Fibroblast of lung (primary cell): ENCODE measurements around the gene APH1A. TPM values are rescaled to one million over a fixed set of nuclear protein-coding genes. Genes with fewer than 3 reads are reported as not detected.

Experiments
- DNase-seq, 2 donors: peaks; one replicate each; pipeline versions ENCODE4 v3.0.0 to v3.0.0-alpha.2; 2010; ENCODE audit warnings: low read depth in 2 of 2
- H2AFZ ChIP-seq: 2 replicates; pipeline ENCODE4 v1.5.1; 2012; ENCODE audit warnings: low read length, control low read depth, inconsistent platforms
- H3K27ac ChIP-seq: 2 replicates; pipeline ENCODE4 v1.5.1; 2011; ENCODE audit warnings: low read length, control low read depth; ENCODE audit not compliant: insufficient read depth
- H3K27me3 ChIP-seq: 2 replicates; pipeline ENCODE4 v1.5.1; 2011; ENCODE audit warnings: mild to moderate bottlenecking, low read length; ENCODE audit not compliant: control insufficient read depth, insufficient read depth
- H3K36me3 ChIP-seq: 2 replicates; pipeline ENCODE4 v1.5.1; 2011; ENCODE audit warnings: low read length; ENCODE audit not compliant: control insufficient read depth, insufficient read depth
- H3K4me1 ChIP-seq: 2 replicates; pipeline ENCODE4 v1.5.1; 2011; ENCODE audit warnings: low read length; ENCODE audit not compliant: control insufficient read depth, insufficient read depth; ENCODE audit errors: extremely low read depth
- H3K4me2 ChIP-seq: 2 replicates; pipeline ENCODE4 v1.5.1; 2011; ENCODE audit warnings: low read length, control low read depth; ENCODE audit not compliant: insufficient read depth; ENCODE audit errors: extremely low read depth
- H3K4me3 ChIP-seq, 4 experiments: fragments of 200-600 bp in 1 of 4; sonication (generic) in 1 of 4; replicated peaks in 1 of 4; 2 replicates each; pipeline ENCODE4 v1.5.1; 2011 to 2016; ENCODE audit warnings: low read length in 4 of 4, low read depth in 3 of 4, mild to moderate bottlenecking in 3 of 4, control low read depth in 2 of 4, inconsistent platforms in 1 of 4, mixed read lengths in 1 of 4; ENCODE audit not compliant: insufficient read depth in 1 of 4; ENCODE audit errors: control extremely low read depth in 1 of 4
- H3K79me2 ChIP-seq: 2 replicates; pipeline ENCODE4 v1.5.1; 2012; ENCODE audit warnings: mild to moderate bottlenecking, low read length, inconsistent platforms; ENCODE audit not compliant: control insufficient read depth, insufficient read depth
- H3K9ac ChIP-seq: 2 replicates; pipeline ENCODE4 v1.5.1; 2011; ENCODE audit warnings: mild to moderate bottlenecking, low read length, control low read depth; ENCODE audit not compliant: insufficient read depth
- H3K9me3 ChIP-seq: 2 replicates; pipeline ENCODE4 v1.5.1; 2012; ENCODE audit warnings: low read depth, low read length; ENCODE audit not compliant: control insufficient read depth, insufficient read depth
- H4K20me1 ChIP-seq: 2 replicates; pipeline ENCODE4 v1.5.1; 2011; ENCODE audit warnings: low read length; ENCODE audit not compliant: control insufficient read depth, insufficient read depth; ENCODE audit errors: extremely low read depth
- EZH2 ChIP-seq: IDR thresholded peaks from 2 replicates; pipeline ENCODE4 v1.5.1; 2012; ENCODE audit warnings: low read length, control low read depth, mild to moderate bottlenecking; ENCODE audit errors: missing control alignments
- polyA plus RNA-seq, 2 donors: library from polyadenylated mRNA; depleted of rRNA in 1 of 2; stranded (reverse) in 1 of 2; unstranded in 1 of 2; fragments of >200 nt; gene quantifications; 2 replicates each; pipeline ENCODE4 v1.2.1, GENCODE V29; 2011 to 2012; ENCODE audit warnings: missing spikeins in 1 of 2
- total RNA-seq: library from RNA; depleted of rRNA; stranded (reverse); fragments of >200 nt; gene quantifications from 2 replicates; pipeline ENCODE4 v1.2.1, GENCODE V29; 2014
- TF ChIP-seq, protein P1 (sequence below), 2 donors: IDR thresholded peaks in 1 of 2; conservative IDR thresholded peaks in 1 of 2; 1 replicate in 1 of 2; 2 replicates in 1 of 2; pipeline ENCODE4 v1.5.1; 2011 to 2012; ENCODE audit warnings: low read length in 2 of 2, control low read depth in 1 of 2, inconsistent platforms in 1 of 2, low read depth in 1 of 2, mild to moderate bottlenecking in 1 of 2

APH1A gene
- total and polyA plus RNA-seq, 2 donors (not counting 1 experiment from before 2014, with no cell fraction given): 81.4 to 125 TPM

DNA sequence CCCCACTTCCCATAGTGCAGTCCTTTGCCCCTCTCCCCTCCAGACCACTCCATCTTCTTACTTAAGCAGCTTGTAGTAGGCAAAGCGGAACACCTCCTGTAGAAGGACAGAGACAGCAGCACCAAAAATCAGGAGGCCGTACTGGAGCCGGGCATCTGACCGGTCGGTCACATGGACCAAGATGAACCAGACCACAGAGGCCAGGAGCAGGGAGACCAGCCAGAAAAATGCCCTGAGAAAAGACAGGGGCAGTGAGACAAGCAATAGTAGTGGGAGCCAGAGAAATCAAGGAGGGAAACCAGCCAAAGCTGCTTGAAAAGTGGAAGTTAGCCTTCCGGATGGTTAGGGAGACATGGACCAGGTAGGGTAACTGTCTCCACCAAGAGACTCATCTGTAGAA is 920 bp downstream of the APH1A start:
- no peak for DNase-seq
- Histone ChIP-seq H3K36me3 (peaks cover 18% of the 10 kb centered on the region), H3K27me3 (no peaks in the 10 kb centered on the region), H3K4me1 (peaks cover 4% of the 10 kb centered on the region), H3K4me3 (peak overlapping the region; percentile 94 to 100 (median 98)), H3K27ac (peak overlapping the region; percentile 91), H4K20me1 (no peaks in the 10 kb centered on the region), H3K79me2 (peaks cover 25% of the 10 kb centered on the region), H3K9ac (peak overlapping the region; percentile 95), H3K9me3 (no peaks in the 10 kb centered on the region), H2AFZ (peak overlapping the region; percentile 69), H3K4me2 (peak overlapping the region; percentile 98)
- TF ChIP-seq, protein P1, sequence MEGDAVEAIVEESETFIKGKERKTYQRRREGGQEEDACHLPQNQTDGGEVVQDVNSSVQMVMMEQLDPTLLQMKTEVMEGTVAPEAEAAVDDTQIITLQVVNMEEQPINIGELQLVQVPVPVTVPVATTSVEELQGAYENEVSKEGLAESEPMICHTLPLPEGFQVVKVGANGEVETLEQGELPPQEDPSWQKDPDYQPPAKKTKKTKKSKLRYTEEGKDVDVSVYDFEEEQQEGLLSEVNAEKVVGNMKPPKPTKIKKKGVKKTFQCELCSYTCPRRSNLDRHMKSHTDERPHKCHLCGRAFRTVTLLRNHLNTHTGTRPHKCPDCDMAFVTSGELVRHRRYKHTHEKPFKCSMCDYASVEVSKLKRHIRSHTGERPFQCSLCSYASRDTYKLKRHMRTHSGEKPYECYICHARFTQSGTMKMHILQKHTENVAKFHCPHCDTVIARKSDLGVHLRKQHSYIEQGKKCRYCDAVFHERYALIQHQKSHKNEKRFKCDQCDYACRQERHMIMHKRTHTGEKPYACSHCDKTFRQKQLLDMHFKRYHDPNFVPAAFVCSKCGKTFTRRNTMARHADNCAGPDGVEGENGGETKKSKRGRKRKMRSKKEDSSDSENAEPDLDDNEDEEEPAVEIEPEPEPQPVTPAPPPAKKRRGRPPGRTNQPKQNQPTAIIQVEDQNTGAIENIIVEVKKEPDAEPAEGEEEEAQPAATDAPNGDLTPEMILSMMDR (conservative IDR thresholded peaks at IDR 0.05 in 1 of 2, IDR thresholded peaks at IDR 0.05 in 1 of 2; ENCODE audit: low read depth in 1 of 2, low read length in 2 of 2): no peak
- TF ChIP-seq EZH2: no peak

DNA sequence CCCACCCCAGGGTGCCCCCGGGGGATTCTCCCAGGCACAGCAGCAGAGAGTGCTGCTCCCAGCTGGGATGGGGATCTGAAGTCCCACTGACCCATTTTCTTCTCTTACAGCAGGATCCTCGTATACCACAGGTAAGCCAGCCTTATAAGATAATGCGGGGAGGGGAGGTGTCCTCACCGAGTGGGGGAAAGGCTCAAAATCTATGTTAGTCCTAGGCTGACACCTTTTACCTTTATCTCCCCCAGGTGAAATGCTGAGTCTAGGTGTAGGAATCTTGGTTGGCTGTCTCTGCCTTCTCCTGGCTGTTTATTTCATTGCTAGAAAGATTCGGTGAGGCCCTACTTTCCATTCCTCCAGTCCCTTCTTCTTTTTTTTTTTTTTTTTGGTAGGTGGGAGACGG is 5.3 kb downstream of the APH1A start:
- H3K9ac ChIP-seq: no peak overlapping the region
- no peak for DNase-seq
- TF ChIP-seq, protein P1 (conservative IDR thresholded peaks at IDR 0.05 in 1 of 2, IDR thresholded peaks at IDR 0.05 in 1 of 2; ENCODE audit: low read depth in 1 of 2, low read length in 2 of 2): no peak
- no peak for TF ChIP-seq EZH2
- no peak overlapping the region for H3K27ac ChIP-seq
- peaks cover 8% of the 10 kb centered on the region for H3K27me3 ChIP-seq
- H3K9me3 ChIP-seq: no peaks in the 10 kb centered on the region
- H3K79me2 ChIP-seq: peaks cover 23% of the 10 kb centered on the region
- no peaks in the 10 kb centered on the region for H4K20me1 ChIP-seq
- peaks cover 4% of the 10 kb centered on the region for H3K4me1 ChIP-seq
- peaks cover 18% of the 10 kb centered on the region for H3K36me3 ChIP-seq
- no peak overlapping the region for H3K4me2 ChIP-seq
- H3K4me3 ChIP-seq: no peak overlapping the region
- H2AFZ ChIP-seq: no peak overlapping the region

DNA sequence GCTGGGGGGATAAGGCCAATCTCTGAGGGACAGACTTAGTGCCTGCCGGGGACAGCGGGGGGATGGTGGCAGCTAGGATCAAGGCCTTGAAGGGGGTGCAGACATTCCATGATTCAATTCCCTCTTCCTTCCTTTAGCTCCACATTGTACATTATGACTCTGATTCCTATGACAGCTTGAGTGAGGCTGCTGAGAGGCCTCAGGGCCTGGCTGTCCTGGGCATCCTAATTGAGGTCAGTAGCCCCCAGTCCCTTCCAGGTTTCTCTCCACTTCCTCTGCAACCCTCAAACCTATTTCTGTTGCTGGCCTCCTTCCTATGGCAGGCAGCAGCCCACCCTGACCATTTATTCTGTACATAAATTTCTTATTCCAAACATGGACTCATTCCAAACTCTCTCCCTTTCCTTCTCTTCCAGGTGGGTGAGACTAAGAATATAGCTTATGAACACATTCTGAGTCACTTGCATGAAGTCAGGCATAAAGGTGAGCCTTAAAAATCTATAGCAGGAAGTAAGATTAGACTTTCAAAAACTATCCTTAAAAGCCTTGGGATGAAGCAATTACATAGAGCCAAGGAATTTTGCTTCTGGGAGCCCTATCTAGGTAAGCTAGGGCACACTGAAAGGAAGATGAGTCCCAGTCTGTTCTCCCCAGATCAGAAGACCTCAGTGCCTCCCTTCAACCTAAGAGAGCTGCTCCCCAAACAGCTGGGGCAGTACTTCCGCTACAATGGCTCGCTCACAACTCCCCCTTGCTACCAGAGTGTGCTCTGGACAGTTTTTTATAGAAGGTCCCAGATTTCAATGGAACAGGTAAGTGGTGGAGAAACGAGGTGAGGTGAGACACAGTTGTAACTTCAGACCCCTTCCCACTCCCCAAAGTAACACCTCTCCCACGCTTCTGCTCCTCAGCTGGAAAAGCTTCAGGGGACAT is 6.2 kb downstream of the APH1A start:
- H3K9ac ChIP-seq: no peak overlapping the region
- peaks cover 18% of the 10 kb centered on the region for H3K36me3 ChIP-seq
- no peak for DNase-seq
- H4K20me1 ChIP-seq: no peaks in the 10 kb centered on the region
- no peak overlapping the region for H3K27ac ChIP-seq
- no peaks in the 10 kb centered on the region for H3K9me3 ChIP-seq
- peaks cover 14% of the 10 kb centered on the region for H3K79me2 ChIP-seq
- no peak for TF ChIP-seq EZH2
- no peak overlapping the region for H3K4me3 ChIP-seq
- H3K4me1 ChIP-seq: peaks cover 3% of the 10 kb centered on the region
- H2AFZ ChIP-seq: no peak overlapping the region
- no peak overlapping the region for H3K4me2 ChIP-seq
- H3K27me3 ChIP-seq: peaks cover 17% of the 10 kb centered on the region
